ENCODE measurements around the gene CRIP1. TPM values are rescaled to one million over a fixed set of nuclear protein-coding genes. Genes with fewer than 3 reads are reported as not detected.

Gene CRIP1
- total and polyA plus RNA-seq, 5 donors from 2014 or later: 558 to 2,243 (median 1,172) TPM

DNA sequence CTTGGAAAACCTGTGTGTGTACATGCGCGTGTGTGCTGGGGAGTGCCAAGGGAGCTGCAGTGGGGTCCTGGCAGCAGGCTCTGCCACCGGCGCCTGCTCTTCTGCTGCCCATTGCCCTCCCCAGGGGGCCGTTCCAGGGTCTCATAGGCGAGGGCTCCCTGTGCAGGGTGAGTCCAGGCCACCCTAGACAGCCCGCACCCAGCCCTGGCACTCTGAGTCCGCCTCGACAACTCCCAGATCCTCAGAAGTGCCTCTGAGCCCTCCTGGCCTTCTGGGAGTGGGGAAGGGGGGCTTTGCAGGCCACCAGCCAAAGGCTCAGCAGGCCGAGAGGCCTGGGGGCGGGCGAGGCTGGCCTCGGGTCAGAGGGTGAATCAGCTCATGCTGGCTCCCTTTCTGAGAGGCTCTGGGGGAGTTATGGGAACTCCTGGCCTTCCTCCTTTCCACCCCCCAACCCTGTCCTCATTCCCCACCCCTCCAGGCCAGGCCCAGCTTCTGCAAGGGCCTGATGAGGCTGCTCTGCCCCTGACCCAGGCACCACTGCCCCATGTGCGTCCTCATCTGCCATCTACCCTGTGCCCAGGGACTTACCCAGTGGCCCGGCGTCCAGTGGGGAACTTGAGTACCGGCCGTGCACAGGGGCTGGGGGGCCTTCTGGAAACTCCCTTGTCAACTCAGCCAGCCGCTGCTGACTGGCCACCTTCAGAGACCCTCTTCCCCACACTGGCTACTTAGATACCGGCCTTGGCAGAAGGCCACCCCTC lies 2.3 kb downstream of the CRIP1 start:
- no peaks in the 10 kb centered on the region for H3K36me3 Mint-ChIP-seq
- DNase-seq: no peak
- peak overlapping the region; percentile 94 to 98 (median 97) for H3K27ac Mint-ChIP-seq
- H3K4me3 ChIP-seq (ENCODE audit: low read depth, low read length): peak overlapping the region; percentile 55
- peak overlapping the region; percentile 100 for H3K27ac ChIP-seq (ENCODE audit: insufficient read depth, low read length, poor library complexity, severe bottlenecking)
- no peaks in the 10 kb centered on the region for H3K36me3 ChIP-seq (ENCODE audit: control insufficient read depth, insufficient read depth, low read length)
- H3K9me3 Mint-ChIP-seq: no peaks in the 10 kb centered on the region
- H3K4me1 ChIP-seq (ENCODE audit: control insufficient read depth, insufficient read depth, low read length, poor library complexity, severe bottlenecking): peaks cover 73% of the 10 kb centered on the region
- ATAC-seq (ENCODE audit: low read depth in 2 of 2): no peak
- H3K27me3 ChIP-seq (ENCODE audit: control insufficient read depth, insufficient read depth, low read length): no peaks in the 10 kb centered on the region
- H3K4me1 Mint-ChIP-seq: peaks cover 0 to 59% (median 13%) of the 10 kb centered on the region in 4 donors
- H3K27me3 Mint-ChIP-seq: peaks cover 5% of the 10 kb centered on the region
- H3K9me3 ChIP-seq (ENCODE audit: control insufficient read depth in 2 of 2, low read length in 2 of 2): no peaks in the 10 kb centered on the region
- peak overlapping the region; percentile 89 to 99 (median 92) for H3K4me3 Mint-ChIP-seq

DNA sequence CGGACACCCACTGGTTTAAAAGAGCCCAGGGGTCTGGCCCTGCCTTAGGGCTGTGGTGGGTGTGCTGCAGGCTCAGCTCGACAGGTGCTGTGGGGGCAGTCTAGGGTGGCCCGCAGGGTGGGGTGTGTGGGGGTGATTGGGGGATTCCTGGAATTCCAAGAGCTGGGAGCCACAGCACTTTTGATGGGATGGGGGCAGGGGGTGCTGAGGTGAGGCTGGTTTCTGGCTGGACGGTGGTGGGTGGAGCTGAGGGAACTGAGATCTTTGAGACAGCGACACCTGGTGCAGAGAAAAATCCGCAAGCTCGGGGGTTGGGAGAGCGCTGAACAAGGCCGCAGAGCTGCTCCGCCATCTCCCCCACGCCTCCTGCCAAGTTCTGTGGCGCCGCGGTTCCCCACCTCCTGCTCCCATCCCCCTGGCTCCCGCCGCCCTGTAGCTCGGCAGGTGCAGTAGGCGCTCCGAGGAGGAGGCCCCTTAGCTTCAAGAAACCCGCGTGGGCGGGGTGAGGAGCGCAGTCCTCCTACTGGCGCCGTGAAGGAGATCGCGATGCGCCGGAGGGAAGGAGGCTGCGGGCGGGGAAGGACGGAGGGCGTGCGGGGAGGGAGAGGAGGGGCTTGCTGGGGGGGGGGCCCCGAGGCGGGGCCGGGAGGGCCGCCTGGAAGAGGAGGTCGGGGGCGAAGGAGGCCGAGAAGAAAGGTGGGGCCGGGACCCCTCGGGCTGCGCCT lies 3.0 kb downstream of the CRIP1 start:
- Histone ChIP-seq H3K4me1 (ENCODE audit: control insufficient read depth, insufficient read depth, low read length, poor library complexity, severe bottlenecking) (peaks cover 66% of the 10 kb centered on the region), H3K9me3 (ENCODE audit: control insufficient read depth in 2 of 2, low read length in 2 of 2) (no peaks in the 10 kb centered on the region), H3K36me3 (ENCODE audit: control insufficient read depth, insufficient read depth, low read length) (no peaks in the 10 kb centered on the region), H3K27me3 (ENCODE audit: control insufficient read depth, insufficient read depth, low read length) (no peaks in the 10 kb centered on the region), H3K4me3 (ENCODE audit: low read depth, low read length) (peak overlapping the region; percentile 24), H3K27ac (ENCODE audit: insufficient read depth, low read length, poor library complexity, severe bottlenecking) (peak overlapping the region; percentile 100)
- ATAC-seq (ENCODE audit: low read depth in 2 of 2) (peak in 1 of 2 donors; percentile 3), DNase-seq (peak; percentile 83 to 93 (median 89))
- no peaks in the 10 kb centered on the region for H3K36me3 Mint-ChIP-seq
- peaks cover 0 to 51% (median 8%) of the 10 kb centered on the region in 4 donors for H3K4me1 Mint-ChIP-seq
- peaks cover 5% of the 10 kb centered on the region for H3K27me3 Mint-ChIP-seq
- peak overlapping the region; percentile 89 to 99 (median 92) for H3K4me3 Mint-ChIP-seq
- peak overlapping the region; percentile 94 to 98 (median 97) for H3K27ac Mint-ChIP-seq
- H3K9me3 Mint-ChIP-seq: no peaks in the 10 kb centered on the region

- no peaks in the 10 kb centered on the region for H3K36me3 Mint-ChIP-seq
- H3K27me3 Mint-ChIP-seq: peaks cover 5% of the 10 kb centered on the region
- H3K4me1 ChIP-seq (ENCODE audit: control insufficient read depth, insufficient read depth, low read length, poor library complexity, severe bottlenecking): peaks cover 60% of the 10 kb centered on the region
- no peaks in the 10 kb centered on the region for H3K27me3 ChIP-seq (ENCODE audit: control insufficient read depth, insufficient read depth, low read length)
- ATAC-seq (ENCODE audit: low read depth in 2 of 2): peak; percentile 0 to 1
- peak overlapping the region in 2 of 4 donors; percentile 90 to 99 for H3K4me3 Mint-ChIP-seq
- H3K9me3 ChIP-seq (ENCODE audit: control insufficient read depth in 2 of 2, low read length in 2 of 2): no peaks in the 10 kb centered on the region
- peaks cover 0 to 46% (median 7%) of the 10 kb centered on the region in 4 donors for H3K4me1 Mint-ChIP-seq
- H3K27ac ChIP-seq (ENCODE audit: insufficient read depth, low read length, poor library complexity, severe bottlenecking): peak overlapping the region; percentile 100
- H3K9me3 Mint-ChIP-seq: no peaks in the 10 kb centered on the region
- H3K4me3 ChIP-seq (ENCODE audit: low read depth, low read length): no peak overlapping the region
- no peaks in the 10 kb centered on the region for H3K36me3 ChIP-seq (ENCODE audit: control insufficient read depth, insufficient read depth, low read length)
- no peak overlapping the region for H3K27ac Mint-ChIP-seq
- no peak for DNase-seq
These were observed 3.5 kb downstream of the CRIP1 start for GRCh38 chr14:105490267-105490571.

- H3K27ac Mint-ChIP-seq: peak within 1 kb of the TSS; percentile 91 to 95 (median 95)
- H3K36me3 Mint-ChIP-seq: no peaks in the 10 kb centered on the region
- H3K4me1 ChIP-seq (ENCODE audit: control insufficient read depth, insufficient read depth, low read length, poor library complexity, severe bottlenecking): peaks cover 55% of the 10 kb centered on the region
- H3K27me3 Mint-ChIP-seq: peaks cover 5% of the 10 kb centered on the region
- H3K36me3 ChIP-seq (ENCODE audit: control insufficient read depth, insufficient read depth, low read length): no peaks in the 10 kb centered on the region
- H3K9me3 Mint-ChIP-seq: no peaks in the 10 kb centered on the region
- no peaks in the 10 kb centered on the region for H3K27me3 ChIP-seq (ENCODE audit: control insufficient read depth, insufficient read depth, low read length)
- no peaks in the 10 kb centered on the region for H3K9me3 ChIP-seq (ENCODE audit: control insufficient read depth in 2 of 2, low read length in 2 of 2)
- ATAC-seq (ENCODE audit: low read depth in 2 of 2) (peak; percentile 75 to 78), DNase-seq (peak; percentile 99 to 100 (median 100))
- H3K27ac ChIP-seq (ENCODE audit: insufficient read depth, low read length, poor library complexity, severe bottlenecking): peak within 1 kb of the TSS; percentile 100
- H3K4me1 Mint-ChIP-seq: peaks cover 0 to 41% (median 5%) of the 10 kb centered on the region in 4 donors
- H3K4me3 Mint-ChIP-seq: peak within 1 kb of the TSS; percentile 90 to 99 (median 94)
- no peak within 1 kb of the TSS for H3K4me3 ChIP-seq (ENCODE audit: low read depth, low read length)
These were observed 4.1 kb downstream of the CRIP1 start, which contains the start of gene TEDC1 for GRCh38 chr14:105490572-105491365. TSS of gene TEDC1 (plus strand) at chr14:105491246. CDS start at chr14:105491376, 130 bp downstream.

- peaks cover 0 to 38% (median 3%) of the 10 kb centered on the region in 4 donors for H3K4me1 Mint-ChIP-seq
- no peaks in the 10 kb centered on the region for H3K9me3 ChIP-seq (ENCODE audit: control insufficient read depth in 2 of 2, low read length in 2 of 2)
- H3K27me3 Mint-ChIP-seq: peaks cover 5% of the 10 kb centered on the region
- H3K4me1 ChIP-seq (ENCODE audit: control insufficient read depth, insufficient read depth, low read length, poor library complexity, severe bottlenecking): peaks cover 48% of the 10 kb centered on the region
- ATAC-seq (ENCODE audit: low read depth in 2 of 2) (peak; percentile 2), DNase-seq (peak; percentile 74 to 87 (median 80))
- no peak overlapping the region for H3K4me3 ChIP-seq (ENCODE audit: low read depth, low read length)
- no peaks in the 10 kb centered on the region for H3K36me3 ChIP-seq (ENCODE audit: control insufficient read depth, insufficient read depth, low read length)
- H3K36me3 Mint-ChIP-seq: no peaks in the 10 kb centered on the region
- H3K27ac ChIP-seq (ENCODE audit: insufficient read depth, low read length, poor library complexity, severe bottlenecking): peak overlapping the region; percentile 100
- H3K27ac Mint-ChIP-seq: peak overlapping the region; percentile 84 to 95 (median 91)
- no peaks in the 10 kb centered on the region for H3K27me3 ChIP-seq (ENCODE audit: control insufficient read depth, insufficient read depth, low read length)
- peak overlapping the region; percentile 87 to 95 (median 90) for H3K4me3 Mint-ChIP-seq
- no peaks in the 10 kb centered on the region for H3K9me3 Mint-ChIP-seq
These were observed 4.8 kb downstream of the CRIP1 start for GRCh38 chr14:105491366-105491973.

- peaks cover 5% of the 10 kb centered on the region for H3K27me3 Mint-ChIP-seq
- Histone ChIP-seq H3K27ac (ENCODE audit: insufficient read depth, low read length, poor library complexity, severe bottlenecking) (peak overlapping the region; percentile 100), H3K4me3 (ENCODE audit: low read depth, low read length) (no peak overlapping the region)
These were observed 5.6 kb downstream of the CRIP1 start for GRCh38 chr14:105492031-105492970.

More at GRCh38 chr14:105492031-105492970, 5.6 kb downstream of the CRIP1 start:
- DNase-seq (peak in 1 of 3 donors; percentile 0), ATAC-seq (ENCODE audit: low read depth in 2 of 2) (no peak)
- no peaks in the 10 kb centered on the region for H3K9me3 Mint-ChIP-seq
- no peaks in the 10 kb centered on the region for H3K9me3 ChIP-seq (ENCODE audit: control insufficient read depth in 2 of 2, low read length in 2 of 2)
- H3K36me3 Mint-ChIP-seq: no peaks in the 10 kb centered on the region
- H3K4me1 ChIP-seq (ENCODE audit: control insufficient read depth, insufficient read depth, low read length, poor library complexity, severe bottlenecking): peaks cover 40% of the 10 kb centered on the region
- no peaks in the 10 kb centered on the region for H3K36me3 ChIP-seq (ENCODE audit: control insufficient read depth, insufficient read depth, low read length)
- H3K4me3 Mint-ChIP-seq: peak overlapping the region; percentile 83 to 95 (median 88)
- peak overlapping the region in 2 of 3 donors; percentile 84 to 85 for H3K27ac Mint-ChIP-seq
- H3K27me3 ChIP-seq (ENCODE audit: control insufficient read depth, insufficient read depth, low read length): no peaks in the 10 kb centered on the region
- H3K4me1 Mint-ChIP-seq: peaks cover 0 to 34% (median 3%) of the 10 kb centered on the region in 4 donors

All from CD4-positive, CD25-positive, alpha-beta regulatory T cell (primary cell).